NCI-H1105 treated with DMSO at 0.1 percent for 48 hours (cell line): Measurements from ENCODE around the gene ZSWIM3.
"Not testable (repeated sequence)": the region's sequence is repeated elsewhere in the genome, so short reads cannot be mapped to it uniquely, and the experiment has no call there.

ENCODE experiments used
- DNase-seq: peaks from one replicate; lab custom pipeline; 2025; lab: John Stamatoyannopoulos, UW

Gene ZSWIM3

GRCh38 chr20:45861221-45862075 lies 4.0 kb downstream of the ZSWIM3 start:
- peak; percentile 69 for DNase-seq

GRCh38 chr20:45863543-45864470 lies 6.4 kb downstream of the ZSWIM3 start:
- no peak for DNase-seq

- DNase-seq = no peak
Measured at GRCh38 chr20:45866454-45866853, 9.0 kb downstream of the ZSWIM3 start.

- no peak for DNase-seq
Measured at GRCh38 chr20:45867136-45867818, 9.9 kb downstream of the ZSWIM3 start.

- DNase-seq = no peak
Measured at GRCh38 chr20:45867819-45868176, 10.4 kb downstream of the ZSWIM3 start.

- no peak for DNase-seq
Measured at GRCh38 chr20:45872626-45873025, 15.2 kb downstream of the ZSWIM3 start.

GRCh38 chr20:45873409-45874103 lies 16.1 kb downstream of the ZSWIM3 start:
- DNase-seq = no peak

GRCh38 chr20:45874104-45874481 lies 16.7 kb downstream of the ZSWIM3 start:
- DNase-seq = not testable (repeated sequence)

- no peak for DNase-seq
Measured at GRCh38 chr20:45874576-45874975, 17.2 kb downstream of the ZSWIM3 start.

- no peak for DNase-seq
Measured at GRCh38 chr20:45878076-45878761, 20.8 kb downstream of the ZSWIM3 start.

GRCh38 chr20:45880988-45881788 lies 23.8 kb downstream of the ZSWIM3 start, which contains the start of gene ZSWIM1:
TSS of gene ZSWIM1 (plus strand) at chr20:45881227. CDS start at chr20:45882593, 1,366 bp downstream.
- DNase-seq = peak; percentile 98

- DNase-seq = no peak
Measured at GRCh38 chr20:45882469-45883099, 25.2 kb downstream of the ZSWIM3 start.

- DNase-seq = no peak
Measured at GRCh38 chr20:45883100-45883469, 25.7 kb downstream of the ZSWIM3 start.

- no peak for DNase-seq
Measured at GRCh38 chr20:45886590-45887345, 29.4 kb downstream of the ZSWIM3 start.

GRCh38 chr20:45887346-45887715 lies 29.9 kb downstream of the ZSWIM3 start, which contains the start of gene SPATA25:
TSS of gene SPATA25 (minus strand) at chr20:45887622. CDS start at chr20:45887590, 32 bp downstream.
- DNase-seq = no peak

GRCh38 chr20:45888681-45889080 lies 31.3 kb downstream of the ZSWIM3 start:
- DNase-seq = no peak

GRCh38 chr20:45890077-45890984 lies 32.9 kb downstream of the ZSWIM3 start:
- DNase-seq = peak; percentile 30
